SU-DHL-6 (cell line): ENCODE measurements around the gene LRTM2.

Experiments used
- H2AFZ ChIP-seq: fragments of 200-600 bp; sonication (generic); 2 replicates; pipeline ENCODE4 v1.6.1; 2014; ENCODE audit warnings: low read depth, mild to moderate bottlenecking, moderate library complexity, mixed read lengths, antibody characterized with exemption, low read length; ENCODE audit not compliant: severe bottlenecking
- H3F3A ChIP-seq: fragments of 200-600 bp; shearing (Covaris generic); 2 replicates; pipeline ENCODE4 v1.6.0; 2016; ENCODE audit warnings: antibody characterized with exemption, mild to moderate bottlenecking; ENCODE audit not compliant: insufficient read depth
- H3K27ac ChIP-seq: fragments of 200-600 bp; sonication (generic); 2 replicates; pipeline ENCODE4 v1.5.1; 2016; ENCODE audit warnings: low read depth, mild to moderate bottlenecking, low read length, moderate library complexity, mixed read lengths
- H3K27me3 ChIP-seq: fragments of 200-600 bp; sonication (generic), shearing (Covaris generic); 2 replicates; pipeline ENCODE4 v1.6.0; 2014; ENCODE audit warnings: mild to moderate bottlenecking, low read length
- H3K36me3 ChIP-seq: fragments of 200-600 bp; sonication (generic); 2 replicates; pipeline ENCODE4 v1.6.1; 2014; ENCODE audit warnings: mild to moderate bottlenecking, low read length, mixed read lengths
- H3K4me2 ChIP-seq: fragments of 300-600, 200-600 bp; shearing (Covaris generic), sonication (generic); 2 replicates; pipeline ENCODE4 v1.6.0; 2014; ENCODE audit warnings: low read length, low read depth, mild to moderate bottlenecking; ENCODE audit not compliant: poor library complexity, severe bottlenecking
- H3K4me3 ChIP-seq: fragments of 200-600 bp; sonication (generic); 2 replicates; pipeline ENCODE4 v1.5.1; 2014; ENCODE audit warnings: antibody characterized with exemption, low read length, mild to moderate bottlenecking, mixed read lengths; ENCODE audit not compliant: insufficient read depth, poor library complexity, severe bottlenecking
- H3K79me2 ChIP-seq: fragments of 200-600 bp; sonication (generic); 2 replicates; pipeline ENCODE4 v1.6.1; 2014; ENCODE audit warnings: mild to moderate bottlenecking, low read length, moderate library complexity; ENCODE audit not compliant: insufficient read depth
- H3K9ac ChIP-seq: fragments of 200-600 bp; sonication (generic); 2 replicates; pipeline ENCODE4 v1.7.0; 2014; ENCODE audit warnings: mild to moderate bottlenecking, low read length
- H3K9me2 ChIP-seq: fragments of 200-600 bp; sonication (generic); replicated peaks from 2 replicates; pipeline ENCODE4 v1.6.1; 2014; ENCODE audit warnings: low read length; ENCODE audit not compliant: insufficient read depth
- H3K9me3 ChIP-seq: fragments of 200-600 bp; sonication (generic); 2 replicates; pipeline ENCODE4 v1.6.1; 2014; ENCODE audit warnings: low read length, mixed read lengths; ENCODE audit not compliant: insufficient read depth
- H4K20me1 ChIP-seq: fragments of 200-600 bp; sonication (generic); 2 replicates; pipeline ENCODE4 v1.6.1; 2014; ENCODE audit warnings: low read depth, mild to moderate bottlenecking, antibody characterized with exemption, low read length, moderate library complexity, mixed read lengths
- EZH2phosphoT487 ChIP-seq: fragments of 200-600 bp; sonication (generic), shearing (Covaris generic); conservative IDR thresholded peaks from 2 replicates; pipeline ENCODE4 v1.6.1; 2018; ENCODE audit warnings: mild to moderate bottlenecking, antibody characterized with exemption, low read length, moderate library complexity, mixed read lengths
- TF ChIP-seq, protein P1 (sequence below): fragments of 200-600 bp; sonication (generic); IDR thresholded peaks from one replicate; pipeline ENCODE4 v1.5.1; 2017; ENCODE audit warnings: antibody characterized with exemption, mild to moderate bottlenecking, low read length, moderate library complexity; ENCODE audit not compliant: insufficient read depth, poor library complexity, severe bottlenecking

LRTM2 gene

DNA sequence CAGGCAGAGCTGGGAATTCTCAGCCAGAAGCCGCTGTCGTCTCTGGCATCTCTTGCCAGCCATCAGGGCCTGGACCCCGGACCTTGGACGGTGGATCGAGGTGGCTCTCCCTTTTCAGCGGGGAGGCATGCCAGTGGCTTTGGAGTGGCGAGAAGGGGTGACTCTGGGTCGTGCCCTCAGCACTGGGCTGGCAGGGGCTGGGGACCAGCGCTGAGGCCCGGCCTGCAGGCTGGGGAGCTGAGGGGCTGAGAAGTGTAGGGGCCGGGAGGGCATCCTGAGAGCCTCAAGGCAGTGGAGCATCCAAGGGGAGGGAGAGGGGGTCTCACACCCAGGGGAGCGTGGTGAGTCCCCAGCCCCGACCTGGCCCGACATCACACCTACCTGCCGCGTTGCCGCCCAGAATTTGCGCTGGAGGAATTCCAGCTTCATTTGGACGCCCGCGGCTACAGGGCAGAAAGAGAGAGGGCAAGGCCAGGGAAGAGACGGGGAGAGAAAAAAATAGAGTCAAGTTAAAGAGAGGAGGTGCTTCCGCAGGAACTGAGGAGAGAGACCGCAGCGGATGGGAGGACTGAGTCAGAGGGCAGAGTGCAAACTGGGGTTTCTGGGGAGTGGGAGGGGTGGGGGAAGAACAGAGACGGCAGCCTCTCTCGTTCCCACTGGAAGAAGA lies 9.0 kb upstream of the LRTM2 start:
- H3K36me3 ChIP-seq = no peaks in the 10 kb centered on the region
- no peaks in the 10 kb centered on the region for H3K27me3 ChIP-seq
- no peaks in the 10 kb centered on the region for H3F3A ChIP-seq
- no peak overlapping the region for H3K9ac ChIP-seq
- no peaks in the 10 kb centered on the region for H3K9me3 ChIP-seq
- H3K9me2 ChIP-seq = no peaks in the 10 kb centered on the region
- H4K20me1 ChIP-seq = no peaks in the 10 kb centered on the region
- no peak for TF ChIP-seq EZH2phosphoT487
- TF ChIP-seq, protein P1, sequence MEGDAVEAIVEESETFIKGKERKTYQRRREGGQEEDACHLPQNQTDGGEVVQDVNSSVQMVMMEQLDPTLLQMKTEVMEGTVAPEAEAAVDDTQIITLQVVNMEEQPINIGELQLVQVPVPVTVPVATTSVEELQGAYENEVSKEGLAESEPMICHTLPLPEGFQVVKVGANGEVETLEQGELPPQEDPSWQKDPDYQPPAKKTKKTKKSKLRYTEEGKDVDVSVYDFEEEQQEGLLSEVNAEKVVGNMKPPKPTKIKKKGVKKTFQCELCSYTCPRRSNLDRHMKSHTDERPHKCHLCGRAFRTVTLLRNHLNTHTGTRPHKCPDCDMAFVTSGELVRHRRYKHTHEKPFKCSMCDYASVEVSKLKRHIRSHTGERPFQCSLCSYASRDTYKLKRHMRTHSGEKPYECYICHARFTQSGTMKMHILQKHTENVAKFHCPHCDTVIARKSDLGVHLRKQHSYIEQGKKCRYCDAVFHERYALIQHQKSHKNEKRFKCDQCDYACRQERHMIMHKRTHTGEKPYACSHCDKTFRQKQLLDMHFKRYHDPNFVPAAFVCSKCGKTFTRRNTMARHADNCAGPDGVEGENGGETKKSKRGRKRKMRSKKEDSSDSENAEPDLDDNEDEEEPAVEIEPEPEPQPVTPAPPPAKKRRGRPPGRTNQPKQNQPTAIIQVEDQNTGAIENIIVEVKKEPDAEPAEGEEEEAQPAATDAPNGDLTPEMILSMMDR = no peak
- H3K4me2 ChIP-seq = no peak overlapping the region
- no peak overlapping the region for H2AFZ ChIP-seq
- H3K27ac ChIP-seq = no peak overlapping the region
- no peak overlapping the region for H3K4me3 ChIP-seq
- H3K79me2 ChIP-seq = no peaks in the 10 kb centered on the region

GRCh38 chr12:1811948-1812291 lies 8.4 kb upstream of the LRTM2 start:
- no peaks in the 10 kb centered on the region for H4K20me1 ChIP-seq
- H3K27me3 ChIP-seq = no peaks in the 10 kb centered on the region
- no peak overlapping the region for H3K4me3 ChIP-seq
- H2AFZ ChIP-seq = no peak overlapping the region
- TF ChIP-seq, protein P1 = no peak
- no peak for TF ChIP-seq EZH2phosphoT487
- no peak overlapping the region for H3K4me2 ChIP-seq
- H3K27ac ChIP-seq = no peak overlapping the region
- H3K9ac ChIP-seq = no peak overlapping the region
- no peaks in the 10 kb centered on the region for H3F3A ChIP-seq
- H3K9me2 ChIP-seq = no peaks in the 10 kb centered on the region
- no peaks in the 10 kb centered on the region for H3K36me3 ChIP-seq
- H3K79me2 ChIP-seq = no peaks in the 10 kb centered on the region
- no peaks in the 10 kb centered on the region for H3K9me3 ChIP-seq

DNA sequence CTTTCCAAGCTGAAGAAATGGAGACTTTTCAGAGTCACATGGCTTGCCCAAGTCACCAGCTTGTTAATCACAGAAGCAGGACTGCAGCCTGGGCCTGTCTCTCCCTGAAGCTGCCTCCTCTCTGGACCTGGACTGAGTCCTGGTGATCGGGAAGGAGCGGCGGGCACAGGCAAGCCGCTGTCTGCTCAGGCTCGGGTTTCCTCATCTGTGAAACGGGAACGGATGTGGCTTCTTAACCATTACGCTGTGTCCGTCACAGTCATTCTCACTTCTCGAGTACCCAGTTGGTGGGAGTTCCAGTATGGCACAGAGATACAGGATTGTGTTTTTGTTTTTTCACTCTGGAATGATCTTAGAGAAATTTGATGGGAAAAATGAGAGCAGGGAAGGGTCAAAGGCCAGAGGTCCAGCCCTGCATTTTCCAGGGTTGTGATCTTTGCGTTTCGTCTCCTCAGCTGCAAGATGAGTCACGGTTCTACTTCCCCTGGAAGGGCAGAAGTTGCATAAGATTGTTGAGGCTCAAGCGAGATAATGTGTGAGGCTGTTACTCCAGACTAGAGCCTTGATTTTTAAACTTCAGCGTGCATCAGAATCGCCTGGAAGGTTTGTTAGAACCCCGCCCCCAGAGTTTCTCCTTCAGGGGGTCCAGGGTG lies 7.6 kb upstream of the LRTM2 start:
- Histone ChIP-seq H3K9me2 (no peaks in the 10 kb centered on the region), H3K4me2 (no peak overlapping the region)

More for the DNA sequence above, 7.6 kb upstream of the LRTM2 start:
- Histone ChIP-seq H3K36me3 (no peaks in the 10 kb centered on the region), H3K27me3 (no peaks in the 10 kb centered on the region), H3F3A (no peaks in the 10 kb centered on the region), H3K79me2 (no peaks in the 10 kb centered on the region), H3K9me3 (no peaks in the 10 kb centered on the region), H3K27ac (no peak overlapping the region), H3K4me3 (no peak overlapping the region), H4K20me1 (no peaks in the 10 kb centered on the region), H3K9ac (no peak overlapping the region), H2AFZ (no peak overlapping the region)
- TF ChIP-seq, protein P1 = no peak
- no peak for TF ChIP-seq EZH2phosphoT487
